SU-DHL-6 (cell line): ENCODE data around the gene ZYG11B.
"Not testable (repeated sequence)": the region's sequence is repeated elsewhere in the genome, so short reads cannot be mapped to it uniquely, and the experiment has no call there.

ENCODE experiments used
- H2AFZ ChIP-seq: fragments of 200-600 bp; sonication (generic); 2 replicates; pipeline ENCODE4 v1.6.1; 2014; ENCODE audit warnings: low read depth, mild to moderate bottlenecking, moderate library complexity, mixed read lengths, antibody characterized with exemption, low read length; ENCODE audit not compliant: severe bottlenecking
- H3F3A ChIP-seq: fragments of 200-600 bp; shearing (Covaris generic); 2 replicates; pipeline ENCODE4 v1.6.0; 2016; ENCODE audit warnings: antibody characterized with exemption, mild to moderate bottlenecking; ENCODE audit not compliant: insufficient read depth
- H3K27ac ChIP-seq: fragments of 200-600 bp; sonication (generic); 2 replicates; pipeline ENCODE4 v1.5.1; 2016; ENCODE audit warnings: low read depth, mild to moderate bottlenecking, low read length, moderate library complexity, mixed read lengths
- H3K27me3 ChIP-seq: fragments of 200-600 bp; sonication (generic), shearing (Covaris generic); 2 replicates; pipeline ENCODE4 v1.6.0; 2014; ENCODE audit warnings: mild to moderate bottlenecking, low read length
- H3K36me3 ChIP-seq: fragments of 200-600 bp; sonication (generic); 2 replicates; pipeline ENCODE4 v1.6.1; 2014; ENCODE audit warnings: mild to moderate bottlenecking, low read length, mixed read lengths
- H3K4me2 ChIP-seq: fragments of 300-600, 200-600 bp; shearing (Covaris generic), sonication (generic); 2 replicates; pipeline ENCODE4 v1.6.0; 2014; ENCODE audit warnings: low read length, low read depth, mild to moderate bottlenecking; ENCODE audit not compliant: poor library complexity, severe bottlenecking
- H3K4me3 ChIP-seq: fragments of 200-600 bp; sonication (generic); 2 replicates; pipeline ENCODE4 v1.5.1; 2014; ENCODE audit warnings: antibody characterized with exemption, low read length, mild to moderate bottlenecking, mixed read lengths; ENCODE audit not compliant: insufficient read depth, poor library complexity, severe bottlenecking
- H3K79me2 ChIP-seq: fragments of 200-600 bp; sonication (generic); 2 replicates; pipeline ENCODE4 v1.6.1; 2014; ENCODE audit warnings: mild to moderate bottlenecking, low read length, moderate library complexity; ENCODE audit not compliant: insufficient read depth
- H3K9ac ChIP-seq: fragments of 200-600 bp; sonication (generic); 2 replicates; pipeline ENCODE4 v1.7.0; 2014; ENCODE audit warnings: mild to moderate bottlenecking, low read length
- H3K9me2 ChIP-seq: fragments of 200-600 bp; sonication (generic); replicated peaks from 2 replicates; pipeline ENCODE4 v1.6.1; 2014; ENCODE audit warnings: low read length; ENCODE audit not compliant: insufficient read depth
- H3K9me3 ChIP-seq: fragments of 200-600 bp; sonication (generic); 2 replicates; pipeline ENCODE4 v1.6.1; 2014; ENCODE audit warnings: low read length, mixed read lengths; ENCODE audit not compliant: insufficient read depth
- H4K20me1 ChIP-seq: fragments of 200-600 bp; sonication (generic); 2 replicates; pipeline ENCODE4 v1.6.1; 2014; ENCODE audit warnings: low read depth, mild to moderate bottlenecking, antibody characterized with exemption, low read length, moderate library complexity, mixed read lengths
- EZH2phosphoT487 ChIP-seq: fragments of 200-600 bp; sonication (generic), shearing (Covaris generic); conservative IDR thresholded peaks from 2 replicates; pipeline ENCODE4 v1.6.1; 2018; ENCODE audit warnings: mild to moderate bottlenecking, antibody characterized with exemption, low read length, moderate library complexity, mixed read lengths
- TF ChIP-seq, protein P1 (sequence below): fragments of 200-600 bp; sonication (generic); IDR thresholded peaks from one replicate; pipeline ENCODE4 v1.5.1; 2017; ENCODE audit warnings: antibody characterized with exemption, mild to moderate bottlenecking, low read length, moderate library complexity; ENCODE audit not compliant: insufficient read depth, poor library complexity, severe bottlenecking

Gene ZYG11B

GRCh38 chr1:52836035-52836434 lies 109.8 kb downstream of the ZYG11B start:
- H3K4me2 ChIP-seq: no peak overlapping the region
- H3K9ac ChIP-seq: no peak overlapping the region
- no peaks in the 10 kb centered on the region for H3F3A ChIP-seq
- no peaks in the 10 kb centered on the region for H3K9me3 ChIP-seq
- no peaks in the 10 kb centered on the region for H3K36me3 ChIP-seq
- no peak overlapping the region for H2AFZ ChIP-seq
- no peak overlapping the region for H3K4me3 ChIP-seq
- no peak overlapping the region for H3K27ac ChIP-seq
- no peaks in the 10 kb centered on the region for H3K27me3 ChIP-seq
- H3K79me2 ChIP-seq: no peaks in the 10 kb centered on the region
- H4K20me1 ChIP-seq: no peaks in the 10 kb centered on the region
- TF ChIP-seq EZH2phosphoT487: no peak
- TF ChIP-seq, protein P1, sequence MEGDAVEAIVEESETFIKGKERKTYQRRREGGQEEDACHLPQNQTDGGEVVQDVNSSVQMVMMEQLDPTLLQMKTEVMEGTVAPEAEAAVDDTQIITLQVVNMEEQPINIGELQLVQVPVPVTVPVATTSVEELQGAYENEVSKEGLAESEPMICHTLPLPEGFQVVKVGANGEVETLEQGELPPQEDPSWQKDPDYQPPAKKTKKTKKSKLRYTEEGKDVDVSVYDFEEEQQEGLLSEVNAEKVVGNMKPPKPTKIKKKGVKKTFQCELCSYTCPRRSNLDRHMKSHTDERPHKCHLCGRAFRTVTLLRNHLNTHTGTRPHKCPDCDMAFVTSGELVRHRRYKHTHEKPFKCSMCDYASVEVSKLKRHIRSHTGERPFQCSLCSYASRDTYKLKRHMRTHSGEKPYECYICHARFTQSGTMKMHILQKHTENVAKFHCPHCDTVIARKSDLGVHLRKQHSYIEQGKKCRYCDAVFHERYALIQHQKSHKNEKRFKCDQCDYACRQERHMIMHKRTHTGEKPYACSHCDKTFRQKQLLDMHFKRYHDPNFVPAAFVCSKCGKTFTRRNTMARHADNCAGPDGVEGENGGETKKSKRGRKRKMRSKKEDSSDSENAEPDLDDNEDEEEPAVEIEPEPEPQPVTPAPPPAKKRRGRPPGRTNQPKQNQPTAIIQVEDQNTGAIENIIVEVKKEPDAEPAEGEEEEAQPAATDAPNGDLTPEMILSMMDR: no peak
- H3K9me2 ChIP-seq: no peaks in the 10 kb centered on the region

GRCh38 chr1:52839175-52839574 lies 112.9 kb downstream of the ZYG11B start:
- not testable (repeated sequence) for H3F3A ChIP-seq, H4K20me1 ChIP-seq, H3K36me3 ChIP-seq, H3K9me2 ChIP-seq, H3K9ac ChIP-seq, H2AFZ ChIP-seq, H3K4me3 ChIP-seq, H3K9me3 ChIP-seq, H3K27ac ChIP-seq, H3K27me3 ChIP-seq, H3K4me2 ChIP-seq
- H3K79me2 ChIP-seq: peaks cover 13% of the 10 kb centered on the region

GRCh38 chr1:52842643-52843310 lies 116.5 kb downstream of the ZYG11B start, which contains the start of gene ZYG11A:
Gene ZYG11A (plus strand): TSS chr1:52842760. CDS start chr1:52842884, 124 bp downstream.
- H3K9me3 ChIP-seq: no peaks in the 10 kb centered on the region
- H3K9me2 ChIP-seq: no peaks in the 10 kb centered on the region
- H2AFZ ChIP-seq: peak within 1 kb of the TSS; percentile 63
- H4K20me1 ChIP-seq: no peaks in the 10 kb centered on the region
- peaks cover 5% of the 10 kb centered on the region; the same call in 1 of the 2 replicates for H3F3A ChIP-seq
- H3K4me3 ChIP-seq: peak within 1 kb of the TSS; percentile 67
- peak within 1 kb of the TSS; percentile 88 for H3K9ac ChIP-seq
- H3K36me3 ChIP-seq: no peaks in the 10 kb centered on the region
- no peaks in the 10 kb centered on the region for H3K27me3 ChIP-seq
- TF ChIP-seq, protein P1: no peak
- TF ChIP-seq EZH2phosphoT487: no peak
- peak within 1 kb of the TSS; percentile 71 for H3K27ac ChIP-seq
- peak within 1 kb of the TSS; percentile 73 for H3K4me2 ChIP-seq
- H3K79me2 ChIP-seq: peaks cover 45% of the 10 kb centered on the region

GRCh38 chr1:52845119-52845518 lies 118.9 kb downstream of the ZYG11B start:
- Histone ChIP-seq H3K79me2 (peaks cover 66% of the 10 kb centered on the region), H3K4me2 (peak overlapping the region; percentile 73), H3K4me3 (peak overlapping the region; percentile 67), H3K9ac (peak overlapping the region; percentile 88; the same call in 1 of the 2 replicates), H3K27ac (peak overlapping the region; percentile 16; the same call in 1 of the 2 replicates)
- not testable (repeated sequence) for H2AFZ ChIP-seq, H3K36me3 ChIP-seq, H3F3A ChIP-seq, H3K9me2 ChIP-seq, H3K9me3 ChIP-seq, H3K27me3 ChIP-seq, H4K20me1 ChIP-seq
